BE2C (cell line): Measurements from ENCODE around the gene ZDHHC18.

Source experiments
- DNase-seq: peaks from one replicate; pipeline ENCODE4 v3.0.0-alpha.2; 2020
- H3K27me3 ChIP-seq: fragments of 250-450 bp; sonication (Bioruptor Pico); 2 replicates; pipeline ENCODE4 v1.5.1; 2020; ENCODE audit warnings: mild to moderate bottlenecking
- H3K36me3 ChIP-seq: fragments of 250-450 bp; sonication (Bioruptor Pico); 2 replicates; pipeline ENCODE4 v1.5.1; 2020; ENCODE audit warnings: mild to moderate bottlenecking
- H3K4me1 ChIP-seq: fragments of 250-450 bp; sonication (Bioruptor Pico); 2 replicates; pipeline ENCODE4 v1.5.1; 2020
- H3K4me3 ChIP-seq: 2 replicates; pipeline ENCODE4 v1.5.1; 2011; ENCODE audit warnings: low read depth, low read length
- H3K9me3 ChIP-seq: fragments of 250-450 bp; sonication (Bioruptor Pico); 2 replicates; pipeline ENCODE4 v1.5.1; 2020
- TF ChIP-seq, protein P1 (sequence below): IDR thresholded peaks from 2 replicates; pipeline ENCODE4 v1.5.1; 2012; ENCODE audit warnings: mild to moderate bottlenecking, low read depth, low read length

The ZDHHC18 gene

DNA sequence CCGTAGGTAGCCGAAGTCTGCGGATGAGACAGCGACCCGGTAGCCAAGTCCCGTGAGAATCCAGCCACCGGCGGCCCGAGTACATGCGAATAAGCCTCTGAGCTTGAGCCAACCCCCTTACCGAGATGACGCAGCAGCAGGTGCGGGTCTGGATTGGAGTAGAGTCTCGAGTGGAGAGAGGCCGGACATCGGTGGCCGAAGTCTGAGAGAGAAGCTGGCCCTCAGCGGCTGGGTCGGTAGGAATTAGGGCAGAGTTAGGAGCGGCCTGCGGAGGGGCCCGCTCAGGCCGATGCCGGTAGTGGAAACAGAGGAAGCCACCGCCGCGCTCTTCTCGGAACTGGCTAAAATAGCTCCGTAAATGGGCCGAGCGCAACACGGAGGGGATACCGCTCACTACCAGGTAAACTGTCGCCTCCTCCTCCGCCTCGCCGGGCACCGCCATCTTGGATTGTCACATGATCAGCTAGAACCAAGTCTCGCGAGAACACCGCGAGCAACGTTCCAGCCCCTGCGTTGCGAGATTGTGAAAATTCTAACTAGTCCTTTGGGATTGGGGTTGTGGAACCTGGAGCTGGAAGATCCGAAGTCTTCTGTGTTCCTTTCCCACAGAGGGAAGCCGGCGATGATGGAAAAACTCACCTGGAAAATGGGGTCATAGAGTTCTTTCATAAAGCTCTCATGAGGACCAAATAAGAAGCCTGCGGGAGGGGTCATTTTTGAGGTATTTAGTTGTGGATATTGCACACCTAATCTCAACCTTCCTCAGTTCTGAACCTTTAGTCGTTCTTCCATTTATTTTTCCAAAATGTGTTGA lies 73.7 kb downstream of the ZDHHC18 start, which contains the start of gene GPATCH3:
Gene GPATCH3, minus strand, starts transcription at position 467 of the 814 bp plus-strand sequence. Its CDS starts 25 bp downstream, at position 442.
- Histone ChIP-seq H3K27me3 (no peaks in the 10 kb centered on the region), H3K4me1 (peaks cover 3% of the 10 kb centered on the region; the same call in 1 of the 2 replicates), H3K9me3 (no peaks in the 10 kb centered on the region), H3K36me3 (no peaks in the 10 kb centered on the region), H3K4me3 (peak within 1 kb of the TSS; percentile 92)
- TF ChIP-seq, protein P1, sequence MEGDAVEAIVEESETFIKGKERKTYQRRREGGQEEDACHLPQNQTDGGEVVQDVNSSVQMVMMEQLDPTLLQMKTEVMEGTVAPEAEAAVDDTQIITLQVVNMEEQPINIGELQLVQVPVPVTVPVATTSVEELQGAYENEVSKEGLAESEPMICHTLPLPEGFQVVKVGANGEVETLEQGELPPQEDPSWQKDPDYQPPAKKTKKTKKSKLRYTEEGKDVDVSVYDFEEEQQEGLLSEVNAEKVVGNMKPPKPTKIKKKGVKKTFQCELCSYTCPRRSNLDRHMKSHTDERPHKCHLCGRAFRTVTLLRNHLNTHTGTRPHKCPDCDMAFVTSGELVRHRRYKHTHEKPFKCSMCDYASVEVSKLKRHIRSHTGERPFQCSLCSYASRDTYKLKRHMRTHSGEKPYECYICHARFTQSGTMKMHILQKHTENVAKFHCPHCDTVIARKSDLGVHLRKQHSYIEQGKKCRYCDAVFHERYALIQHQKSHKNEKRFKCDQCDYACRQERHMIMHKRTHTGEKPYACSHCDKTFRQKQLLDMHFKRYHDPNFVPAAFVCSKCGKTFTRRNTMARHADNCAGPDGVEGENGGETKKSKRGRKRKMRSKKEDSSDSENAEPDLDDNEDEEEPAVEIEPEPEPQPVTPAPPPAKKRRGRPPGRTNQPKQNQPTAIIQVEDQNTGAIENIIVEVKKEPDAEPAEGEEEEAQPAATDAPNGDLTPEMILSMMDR: no peak
- DNase-seq: peak; percentile 87

DNA sequence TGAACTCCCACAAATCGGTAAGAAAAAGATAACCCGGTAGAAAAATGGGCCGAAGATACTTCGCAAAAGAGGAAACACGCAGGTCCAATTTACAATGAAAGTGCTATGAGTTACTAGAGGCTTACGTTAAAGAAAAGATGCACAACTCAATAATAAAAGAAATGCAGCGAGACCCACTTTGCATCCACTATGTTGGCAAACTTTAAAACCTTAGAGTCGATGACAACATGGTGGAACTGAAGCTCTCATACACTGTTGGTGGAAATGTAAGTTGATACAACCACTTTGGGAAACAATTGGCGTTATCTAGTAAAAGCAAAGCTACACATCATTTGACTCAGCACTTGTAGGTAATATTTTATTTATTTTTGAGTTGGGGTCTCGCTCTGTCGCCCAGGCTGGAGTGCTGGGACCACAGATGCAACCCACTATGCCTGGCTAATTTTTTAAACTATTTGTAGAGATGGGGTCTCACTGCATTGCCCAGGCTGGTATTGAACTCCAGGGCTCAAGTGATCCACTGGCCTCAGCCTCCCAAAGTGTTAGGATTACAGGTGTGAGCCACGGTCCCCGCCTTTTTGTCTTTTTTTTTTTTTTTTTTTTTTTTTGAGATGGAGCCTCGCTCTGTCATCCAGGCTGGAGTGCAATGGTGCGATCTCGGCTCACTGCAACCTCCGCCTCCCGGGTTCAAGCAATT lies 74.5 kb downstream of the ZDHHC18 start:
- Histone ChIP-seq H3K4me3 (peak overlapping the region; percentile 92), H3K36me3 (no peaks in the 10 kb centered on the region), H3K9me3 (no peaks in the 10 kb centered on the region), H3K4me1 (peaks cover 3% of the 10 kb centered on the region; the same call in 1 of the 2 replicates), H3K27me3 (no peaks in the 10 kb centered on the region)
- TF ChIP-seq, protein P1: no peak
- DNase-seq: no peak
